ACHN (cell line): ENCODE data around the gene CFAP92.

Experiments
- DNase-seq: peaks from one replicate; pipeline ENCODE4 v3.0.0-alpha.2; 2015
- in situ Hi-C: cut with HindIII; loops from 2 replicates; pipeline ENCODE4 v1.10.0; 2017; ENCODE audit warnings: low sequenced_read_pairs, low pct_ligation_motif_present, low pct_unique_long_range_greater_than_20kb

CFAP92 gene

DNA sequence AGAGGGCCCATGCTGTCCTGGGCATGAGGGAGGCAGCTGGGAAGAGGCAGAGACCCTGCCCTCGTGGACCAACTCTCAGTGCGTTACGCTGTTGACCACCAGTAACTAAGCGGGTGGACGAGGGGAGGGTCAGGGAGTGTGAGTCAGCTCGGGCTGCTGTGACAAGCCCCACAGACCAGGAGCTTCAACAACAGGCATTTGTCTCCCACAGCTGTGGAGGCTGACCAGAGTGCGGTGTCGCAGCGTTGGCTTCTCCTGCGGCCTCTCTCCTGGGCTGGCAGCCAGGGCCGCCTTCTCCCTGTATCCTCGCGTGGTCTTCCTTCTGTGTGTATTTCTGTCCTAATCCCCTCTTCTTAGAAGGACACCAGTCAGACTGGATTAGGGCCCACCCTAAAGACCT lies 20.3 kb upstream of the CFAP92 start:
- in situ Hi-C loops: no loop called here
- no peak for DNase-seq

DNA sequence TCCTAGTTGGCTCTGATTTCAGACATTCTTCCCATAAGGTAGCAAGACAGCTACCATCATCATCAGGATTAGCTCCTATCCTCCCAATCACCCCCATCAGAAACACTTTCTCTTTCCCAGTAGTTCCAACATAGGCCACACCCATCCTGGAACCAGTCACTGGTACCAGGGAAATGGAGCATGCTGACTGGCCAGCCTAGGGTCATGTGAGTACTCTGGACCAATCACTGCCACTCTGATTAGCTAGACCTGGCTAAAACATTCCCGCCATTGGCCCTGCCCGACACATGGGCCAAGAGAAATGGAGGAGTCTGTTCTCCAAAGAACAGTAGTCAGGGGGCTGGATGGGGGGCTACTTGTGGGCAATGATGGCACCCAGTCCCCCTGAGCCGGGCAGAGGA lies 19.6 kb upstream of the CFAP92 start:
- in situ Hi-C loops: no loop called here
- DNase-seq: no peak

DNA sequence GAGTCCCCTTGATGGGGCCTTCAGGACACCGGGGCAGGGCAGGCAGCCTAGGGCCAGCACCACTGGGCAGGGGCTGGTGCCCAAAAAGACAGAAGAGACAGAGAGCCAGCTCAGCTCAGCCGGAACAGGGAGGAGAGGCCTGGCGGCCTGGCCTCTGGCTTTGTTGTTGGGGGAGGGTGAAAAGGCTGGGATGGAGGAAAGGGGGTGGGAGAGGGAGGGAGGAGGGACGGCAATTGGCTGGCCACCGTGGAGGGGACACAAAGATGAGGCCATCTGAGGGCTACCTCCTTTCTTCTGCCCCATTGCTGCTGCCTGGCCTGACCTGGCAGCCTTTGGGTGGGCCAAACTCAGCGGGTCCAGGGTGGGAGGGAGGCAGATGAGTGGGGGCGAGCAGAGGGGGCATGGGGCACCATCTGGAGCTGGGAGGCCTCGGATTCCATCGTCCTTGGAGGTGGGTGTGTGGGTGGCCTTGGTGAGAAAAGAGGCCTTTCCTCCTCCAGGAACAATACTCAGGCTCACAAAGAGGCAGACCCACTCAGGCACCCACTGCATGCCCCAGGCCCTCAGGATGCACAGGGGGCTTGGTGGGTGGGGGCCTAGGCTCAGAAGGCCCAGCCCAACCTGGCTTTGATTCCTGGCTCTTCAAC lies 16.6 kb upstream of the CFAP92 start:
- in situ Hi-C loops: no loop called here

DNA sequence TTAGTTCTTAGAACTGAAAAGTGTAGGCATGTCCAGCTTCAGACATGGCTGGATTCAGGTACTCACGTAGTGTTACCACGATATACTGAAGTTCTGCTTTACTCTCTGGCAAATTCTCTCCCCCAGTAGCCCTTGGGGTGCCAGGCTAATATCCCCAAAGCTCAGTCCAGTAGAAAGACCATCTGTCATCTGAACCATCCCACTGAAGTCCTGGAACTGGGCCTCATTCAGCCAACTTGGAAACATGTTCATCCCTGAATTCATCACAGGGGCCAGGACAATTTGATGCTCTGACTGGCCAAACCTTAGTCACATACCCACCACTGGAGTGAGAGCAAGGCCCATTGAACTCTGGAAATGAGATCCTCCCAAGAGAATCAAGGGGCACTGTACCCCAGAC lies 15.4 kb upstream of the CFAP92 start:
- in situ Hi-C loops: no loop called here
- no peak for DNase-seq

More for the DNA sequence above, 16.6 kb upstream of the CFAP92 start:
- DNase-seq: no peak

DNA sequence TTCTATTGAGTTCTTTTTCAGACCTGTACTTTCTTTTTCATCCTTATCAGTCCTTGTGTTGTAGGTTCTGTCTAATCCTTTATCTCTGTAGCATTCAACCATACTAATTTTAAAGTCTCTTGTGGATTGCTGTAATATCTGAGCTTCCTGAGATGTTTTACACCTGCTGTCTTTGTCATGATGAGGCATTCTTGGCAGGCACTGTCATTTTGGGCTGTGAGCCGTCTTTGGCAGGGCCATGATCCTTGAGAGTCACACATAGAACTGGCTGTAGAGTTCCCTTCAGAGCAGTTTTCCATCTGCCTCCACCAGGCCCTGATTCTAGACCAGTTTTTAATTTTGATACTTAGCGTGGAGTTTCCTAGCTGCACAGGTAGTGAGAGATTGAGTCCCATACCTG lies 13.9 kb upstream of the CFAP92 start:
- DNase-seq: no peak
- in situ Hi-C loops: no loop called here

DNA sequence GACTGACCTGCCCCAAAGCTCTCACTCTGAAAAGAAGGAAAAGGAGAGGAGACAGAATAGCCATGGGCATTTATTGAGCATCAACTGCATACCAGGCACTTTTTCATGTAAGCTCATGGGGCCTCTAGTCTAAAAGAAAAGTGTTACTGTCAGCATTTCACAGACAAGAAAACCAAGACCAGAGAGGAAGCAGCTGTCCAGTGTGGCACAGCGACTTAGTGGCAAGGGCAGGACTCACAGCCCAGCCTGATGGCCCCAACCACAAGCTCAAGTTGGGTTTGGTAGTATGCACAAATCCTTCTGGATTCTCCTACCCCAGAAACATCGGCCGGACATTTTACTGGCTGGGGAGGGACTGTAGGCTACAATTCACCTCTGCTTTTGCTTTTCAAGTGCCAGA lies 13.0 kb upstream of the CFAP92 start:
- in situ Hi-C loops: no loop called here
- DNase-seq: no peak

DNA sequence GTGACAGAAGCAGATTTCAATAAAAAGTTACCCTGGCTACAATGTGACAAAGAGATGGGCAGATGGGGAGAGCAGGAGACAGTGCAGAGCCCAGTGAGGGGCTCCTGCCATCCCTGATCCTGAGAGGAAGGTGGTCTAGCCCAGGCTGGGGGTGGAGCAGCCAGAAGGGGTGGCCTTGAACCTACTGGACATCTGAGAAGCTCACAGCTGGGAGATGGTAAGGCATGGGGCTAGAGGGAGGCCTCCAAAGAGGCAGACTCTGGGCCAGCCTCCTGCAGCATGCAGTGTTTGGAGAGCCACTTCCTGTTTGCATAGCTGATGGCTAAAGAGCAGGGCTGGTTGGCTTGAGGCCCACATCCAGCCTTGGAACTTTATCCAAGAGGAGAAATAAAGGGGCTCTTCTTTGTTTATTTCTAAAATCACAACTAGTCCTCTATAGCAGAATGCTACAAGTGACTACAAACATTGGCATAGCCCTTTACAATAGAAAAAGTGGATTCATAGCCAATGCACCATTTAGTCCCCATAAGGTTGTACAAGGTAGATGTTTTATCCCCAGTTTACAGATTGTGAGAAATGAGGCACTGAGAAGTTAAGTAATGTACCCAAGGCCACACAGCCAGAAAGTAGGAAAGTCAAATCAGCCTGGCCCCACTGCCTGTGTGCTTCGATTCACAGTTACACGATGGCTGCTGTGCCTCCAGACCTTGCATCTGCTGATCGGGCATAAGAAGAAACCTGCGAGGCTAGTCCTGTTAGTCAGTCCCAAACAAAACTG lies 11.8 kb upstream of the CFAP92 start:
- in situ Hi-C loops: no loop called here
- DNase-seq: no peak

DNA sequence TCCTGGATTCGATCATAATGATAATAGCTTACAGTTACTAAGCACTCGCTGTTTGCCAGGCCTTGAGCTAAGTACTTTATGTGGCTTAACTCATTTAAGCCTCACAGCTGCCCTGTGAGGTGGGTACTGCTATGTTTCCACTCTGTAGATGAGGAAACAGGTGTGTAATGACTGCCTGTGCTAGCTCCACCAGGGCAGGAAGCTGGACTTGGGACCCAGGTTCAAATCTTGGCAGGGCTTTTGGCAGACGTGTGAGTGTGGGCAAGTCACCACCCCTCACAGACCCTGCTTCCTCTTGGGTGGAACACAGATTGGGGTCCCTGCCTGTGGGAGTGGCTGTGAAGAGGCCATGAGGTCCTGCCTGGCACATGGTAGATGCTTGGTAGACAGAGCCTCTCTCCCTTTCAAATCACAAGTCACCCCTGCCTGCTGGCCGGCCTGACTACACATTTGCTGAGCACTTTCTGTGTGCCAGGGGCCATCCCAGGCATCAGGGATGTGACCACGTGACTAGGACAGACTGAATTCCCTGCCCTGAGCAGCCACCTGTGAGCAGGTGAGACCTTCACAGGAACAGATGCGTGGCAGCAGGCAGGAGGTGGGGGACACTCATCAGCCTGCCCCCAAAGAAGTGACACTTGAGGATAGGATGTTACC lies 10.9 kb upstream of the CFAP92 start:
- in situ Hi-C loops: no loop called here

DNA sequence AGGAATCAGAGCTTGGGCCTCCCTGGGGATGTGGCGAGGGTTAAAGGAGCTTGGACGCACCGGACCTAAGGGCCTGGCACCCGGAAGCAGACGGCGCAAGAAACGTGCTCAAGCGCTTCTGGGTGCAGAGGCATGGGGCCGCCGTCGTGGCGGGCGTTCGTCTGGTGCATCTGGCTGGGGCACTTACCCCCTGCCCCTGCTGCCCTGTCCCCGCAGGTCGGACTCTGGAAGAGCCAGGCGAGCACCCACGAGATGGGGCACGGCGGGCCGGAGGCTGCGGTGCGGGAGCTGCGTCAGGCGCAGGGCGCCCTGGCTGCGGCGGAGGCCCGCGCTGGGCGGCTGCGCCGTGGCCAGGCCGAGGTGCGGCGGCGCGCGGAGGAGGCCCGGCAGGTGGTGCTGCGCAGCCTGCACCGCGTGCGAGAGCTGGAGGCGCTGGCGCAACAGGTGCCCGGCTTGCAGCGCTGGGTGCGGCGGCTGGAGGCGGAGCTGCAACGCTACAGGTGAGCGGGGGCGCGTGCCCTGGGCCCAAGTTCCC lies 9.8 kb upstream of the CFAP92 start:
- DNase-seq: peak; percentile 35
- in situ Hi-C loops: no loop called here

More for the DNA sequence above, 10.9 kb upstream of the CFAP92 start:
- DNase-seq: no peak

DNA sequence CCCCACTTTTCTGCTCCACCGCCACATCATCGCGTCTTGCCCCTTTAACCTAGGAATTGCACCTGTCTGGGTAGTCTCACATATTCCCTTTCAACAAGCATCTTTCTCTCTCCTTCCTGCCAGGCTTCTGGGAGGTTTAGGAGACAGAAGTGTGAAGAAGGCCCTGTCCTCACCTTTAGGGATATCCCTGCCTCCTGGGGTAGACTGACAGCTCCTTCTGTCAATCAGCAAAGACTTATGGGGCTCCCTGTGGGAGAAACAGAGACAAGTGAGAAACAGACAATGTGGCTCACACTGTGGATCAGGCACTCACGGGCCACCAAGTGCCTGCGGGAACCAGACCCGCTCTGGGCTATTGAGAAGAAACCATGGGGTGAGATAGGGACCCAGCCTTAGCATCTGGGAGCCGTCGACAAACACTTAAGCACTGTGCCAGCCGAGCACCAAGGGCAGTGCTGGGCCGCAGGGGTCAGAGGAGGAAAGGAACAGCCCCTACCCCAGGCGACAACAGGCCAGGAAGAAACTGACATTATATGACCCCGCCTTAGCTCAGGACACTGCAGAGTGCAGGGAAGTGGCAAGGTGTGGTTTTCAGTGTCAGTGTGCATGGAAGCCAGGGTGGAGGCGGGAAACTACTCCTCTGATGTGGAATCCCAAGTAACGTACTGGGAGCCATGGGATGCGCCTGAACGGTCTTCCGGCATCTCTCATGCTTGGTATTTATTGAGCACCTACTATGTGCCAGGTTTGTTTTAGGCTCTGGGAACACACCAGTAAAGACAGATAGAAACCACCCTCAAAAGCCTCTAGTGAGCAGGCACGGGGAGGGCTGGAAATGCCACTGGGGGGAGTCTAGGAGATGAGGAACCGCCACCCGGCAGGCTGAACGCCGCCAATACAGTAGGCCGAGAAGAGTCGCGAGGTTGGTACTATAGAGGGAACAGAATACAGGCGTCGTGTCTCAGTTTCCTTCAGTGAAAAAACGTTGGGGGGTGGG lies 9.0 kb upstream of the CFAP92 start:
- in situ Hi-C loops: no loop called here
- DNase-seq: no peak

DNA sequence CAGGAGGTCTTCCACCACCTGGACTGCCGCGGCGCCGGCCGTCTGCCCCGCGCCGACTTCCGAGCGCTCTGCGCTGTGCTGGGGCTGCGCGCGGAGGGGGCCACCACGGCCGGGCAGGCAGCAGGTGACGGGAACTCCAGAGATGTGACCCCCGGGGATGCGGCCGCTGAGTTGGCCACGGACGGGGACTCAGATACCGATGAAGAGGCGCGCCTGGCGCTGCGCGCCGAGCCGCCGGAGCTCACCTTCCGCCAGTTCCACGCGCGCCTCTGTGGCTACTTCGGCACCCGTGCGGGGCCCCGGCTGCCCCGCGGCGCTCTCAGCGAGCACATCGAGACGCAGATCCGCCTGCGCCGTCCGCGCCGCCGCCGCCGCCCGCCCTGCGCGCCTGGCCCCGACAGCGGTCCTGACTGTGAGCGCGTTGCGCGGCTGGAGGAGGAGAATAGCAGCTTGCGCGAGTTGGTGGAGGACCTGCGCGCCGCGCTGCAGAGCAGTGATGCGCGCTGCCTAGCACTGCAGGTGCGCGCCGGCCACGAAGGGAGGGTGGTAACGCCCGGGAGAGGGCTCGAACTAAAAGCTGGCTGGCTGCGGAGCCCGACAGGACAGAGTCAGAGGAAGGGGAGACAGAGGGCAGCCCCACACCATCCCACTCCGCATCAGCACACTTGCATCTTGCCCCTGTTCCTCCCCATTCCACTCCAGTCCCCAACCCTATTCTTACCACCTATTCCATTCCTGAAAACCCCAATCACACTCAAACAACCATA lies 8.1 kb upstream of the CFAP92 start:
- in situ Hi-C loops: no loop called here

DNA sequence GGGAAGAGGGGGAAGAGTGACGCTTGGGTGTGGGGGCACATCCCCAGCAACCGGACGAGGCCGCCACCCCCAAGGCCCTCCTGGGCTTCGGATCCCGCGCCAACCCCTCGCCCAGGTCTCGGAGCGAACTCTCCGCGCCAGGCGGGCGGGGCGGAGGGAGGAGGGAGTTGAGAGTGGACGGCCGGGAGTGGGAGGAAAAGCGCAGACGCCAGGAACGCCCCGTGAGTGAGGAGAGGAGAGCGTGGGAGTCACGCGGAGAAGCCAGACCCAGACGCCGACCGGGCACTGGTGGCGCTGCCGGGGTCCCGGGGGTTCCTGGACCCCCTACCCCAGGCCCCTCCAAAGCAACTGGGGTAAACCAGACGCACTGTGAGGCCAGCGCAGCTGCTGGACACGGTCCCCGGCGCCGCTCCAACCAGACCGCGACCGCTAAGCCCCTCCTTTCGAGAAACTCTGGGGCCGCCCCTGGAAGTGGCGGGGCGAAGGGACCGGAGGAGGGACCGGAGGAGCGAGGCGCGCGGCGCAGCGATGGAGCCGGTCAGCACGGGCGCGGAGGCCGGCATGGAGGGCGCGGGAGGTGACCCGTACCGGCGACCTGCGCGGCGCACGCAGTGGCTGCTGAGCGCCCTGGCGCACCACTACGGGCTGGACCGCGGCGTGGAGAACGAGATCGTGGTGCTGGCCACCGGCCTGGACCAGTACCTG lies 7.4 kb upstream of the CFAP92 start, which contains the start of gene EFCC1:
EFCC1 (plus strand) TSS at position 204 of the 705 bp plus-strand sequence; CDS start at position 529, 325 bp downstream.
- peak; percentile 7 for DNase-seq
- in situ Hi-C loops: no loop called here

More for the DNA sequence above, 8.1 kb upstream of the CFAP92 start:
- DNase-seq: no peak

DNA sequence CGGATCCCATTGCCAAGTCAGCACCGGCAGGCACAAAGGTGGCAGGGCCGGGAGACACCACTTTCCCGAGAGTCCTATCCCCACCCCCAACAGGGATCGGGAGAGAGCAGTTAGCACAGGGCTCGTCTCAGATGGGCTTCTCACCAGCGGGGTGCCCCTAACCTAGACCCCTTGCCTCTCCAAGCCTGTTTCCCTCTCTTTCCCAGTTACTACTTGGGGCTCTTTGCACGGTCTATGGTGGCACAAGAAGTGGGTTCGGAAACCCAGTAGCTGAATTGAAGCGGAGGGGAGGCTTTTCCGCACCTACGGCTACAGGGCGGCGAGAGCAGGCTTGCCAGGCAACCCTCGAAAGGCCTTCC lies 6.8 kb upstream of the CFAP92 start:
- no peak for DNase-seq
- in situ Hi-C loops: no loop called here

DNA sequence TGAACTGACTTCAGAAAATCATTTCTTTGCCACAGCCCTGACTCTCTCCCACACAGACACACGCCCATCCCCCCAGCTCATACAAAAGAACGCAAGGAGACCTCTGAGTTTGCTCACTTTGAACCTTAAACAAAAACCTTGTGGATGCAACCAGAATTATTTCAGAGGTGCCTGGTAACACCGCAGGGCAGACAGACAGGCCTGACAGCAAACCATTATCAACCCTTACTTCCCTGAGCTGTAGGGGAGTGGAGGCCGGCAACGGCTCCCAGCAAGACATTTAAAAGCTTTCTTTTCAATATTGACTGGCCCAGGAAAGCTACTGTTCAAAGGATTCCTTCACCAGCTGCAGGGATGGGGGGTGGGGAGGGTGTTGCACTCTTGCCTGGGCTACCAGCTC lies 5.2 kb upstream of the CFAP92 start:
- in situ Hi-C loops: no loop called here
- DNase-seq: no peak

DNA sequence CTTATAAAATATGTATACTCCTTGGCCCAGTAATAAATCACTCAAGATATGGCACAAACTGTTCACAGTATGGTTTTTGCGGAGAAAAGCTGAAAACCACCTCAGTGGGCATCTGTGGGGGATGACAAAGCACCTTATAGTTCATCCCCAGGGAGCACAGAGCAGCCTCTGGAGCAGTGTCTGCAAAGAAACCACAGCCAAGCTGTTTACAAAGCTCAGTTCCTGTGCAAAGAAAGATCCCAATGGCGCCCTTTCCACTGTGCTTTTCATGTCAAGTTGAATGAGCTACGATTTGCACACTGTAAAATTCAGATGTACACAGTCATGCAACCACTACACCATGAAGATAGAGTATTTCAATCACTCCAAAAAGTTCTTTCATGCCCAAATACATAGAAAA lies 4.7 kb upstream of the CFAP92 start:
- in situ Hi-C loops: no loop called here
- DNase-seq: no peak

DNA sequence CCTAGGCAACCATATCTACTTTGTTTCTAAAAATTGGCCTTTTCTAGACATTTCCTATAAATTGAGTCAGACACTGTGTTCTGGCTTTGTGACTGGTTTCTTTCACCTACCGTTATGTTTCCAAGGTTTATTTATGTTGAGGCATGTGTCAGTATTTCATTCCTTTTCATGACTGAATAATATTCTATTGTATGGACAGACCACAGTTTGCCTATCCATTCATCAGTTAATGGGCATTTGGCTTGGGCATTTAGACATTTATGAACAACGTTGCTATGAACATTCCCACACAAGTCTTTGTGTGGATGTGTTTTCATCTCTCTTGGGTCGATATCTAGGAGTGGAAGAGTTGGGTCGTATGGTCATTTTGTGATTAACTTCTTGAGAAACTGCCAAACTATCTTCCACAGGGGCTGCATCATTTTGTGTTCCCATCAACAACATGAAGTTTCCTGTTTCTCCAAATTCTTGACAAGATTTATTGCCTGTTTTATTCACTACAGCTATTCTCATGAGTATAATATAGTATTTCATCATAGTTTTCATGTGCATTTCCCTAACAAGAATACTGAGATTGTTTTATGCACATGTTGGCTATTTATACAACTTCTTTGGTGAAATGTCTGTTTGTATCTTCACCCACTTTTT lies 3.7 kb upstream of the CFAP92 start:
- in situ Hi-C loops: no loop called here
- no peak for DNase-seq

DNA sequence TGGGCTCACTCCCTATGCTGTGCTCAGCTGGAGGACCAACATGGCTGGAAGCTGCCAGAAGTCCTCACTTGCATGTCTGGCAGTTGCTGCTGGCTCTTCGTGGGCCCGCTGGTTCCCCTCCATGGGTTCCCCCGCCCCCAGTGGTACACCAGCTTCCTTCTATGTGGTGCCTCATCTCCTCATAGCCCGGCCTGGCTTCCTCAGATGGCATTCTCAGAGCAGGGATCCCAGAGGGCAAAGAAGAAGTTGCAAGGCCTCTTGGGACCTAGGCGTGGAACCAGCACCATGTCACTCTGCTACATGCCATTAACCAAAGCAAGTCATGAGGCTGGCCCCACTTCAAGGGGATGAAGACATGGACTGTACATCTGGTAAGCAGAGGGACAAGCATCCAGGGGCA lies 2.9 kb upstream of the CFAP92 start:
- no peak for DNase-seq
- in situ Hi-C loops: no loop called here
